GM21367 (cell line): Measurements from ENCODE around the gene PLXNA1.

Experiments
- ATAC-seq: cut with Tn5 transposase; IDR thresholded peaks from one replicate; pipeline ENCODE4 v1.9.1; 2021; ENCODE audit not compliant: unreplicated experiment

Gene PLXNA1

GRCh38 chr3:126964950-126965349 is 18.0 kb upstream of the PLXNA1 start:
- no peak for ATAC-seq

- no peak for ATAC-seq
Observed at GRCh38 chr3:126965526-126966080, 17.3 kb upstream of the PLXNA1 start.

- ATAC-seq, result no peak
Observed at GRCh38 chr3:126967386-126967785, 15.5 kb upstream of the PLXNA1 start.

GRCh38 chr3:126968391-126969390 is 14.2 kb upstream of the PLXNA1 start:
- no peak for ATAC-seq

GRCh38 chr3:126969586-126969985 is 13.3 kb upstream of the PLXNA1 start:
- no peak for ATAC-seq

- no peak for ATAC-seq
Observed at GRCh38 chr3:126970101-126970500, 12.8 kb upstream of the PLXNA1 start.

- ATAC-seq, result no peak
Observed at GRCh38 chr3:126970921-126971320, 12.0 kb upstream of the PLXNA1 start.

DNA sequence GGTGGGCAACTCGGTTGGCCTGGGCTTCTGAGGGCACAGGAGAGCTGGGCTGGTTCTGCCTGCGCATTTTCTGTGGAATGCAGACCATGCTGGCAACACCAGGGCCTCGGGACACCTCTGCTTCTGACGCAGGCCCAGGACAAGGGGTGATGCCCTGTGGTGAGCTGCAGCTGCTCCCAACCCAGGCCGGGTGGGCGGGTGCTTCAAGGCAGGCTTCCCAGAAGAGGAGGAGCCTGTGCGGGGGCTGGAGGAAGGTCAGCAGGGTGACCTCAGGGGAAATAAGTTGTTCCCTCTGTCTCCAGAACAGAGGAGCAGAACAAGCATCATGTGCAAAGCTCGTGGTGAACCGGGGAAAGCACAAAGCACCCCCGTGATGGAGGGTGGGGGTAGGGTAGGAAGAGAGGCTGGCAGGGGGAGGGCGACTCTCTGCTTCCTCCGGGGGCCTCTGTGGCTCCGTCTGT is 11.0 kb upstream of the PLXNA1 start:
- ATAC-seq, result no peak

GRCh38 chr3:126972866-126973265 is 10.0 kb upstream of the PLXNA1 start:
- no peak for ATAC-seq

- no peak for ATAC-seq
Observed at GRCh38 chr3:126973814-126974213, 9.1 kb upstream of the PLXNA1 start.

- ATAC-seq, result no peak
Observed at GRCh38 chr3:126974756-126975155, 8.2 kb upstream of the PLXNA1 start.

DNA sequence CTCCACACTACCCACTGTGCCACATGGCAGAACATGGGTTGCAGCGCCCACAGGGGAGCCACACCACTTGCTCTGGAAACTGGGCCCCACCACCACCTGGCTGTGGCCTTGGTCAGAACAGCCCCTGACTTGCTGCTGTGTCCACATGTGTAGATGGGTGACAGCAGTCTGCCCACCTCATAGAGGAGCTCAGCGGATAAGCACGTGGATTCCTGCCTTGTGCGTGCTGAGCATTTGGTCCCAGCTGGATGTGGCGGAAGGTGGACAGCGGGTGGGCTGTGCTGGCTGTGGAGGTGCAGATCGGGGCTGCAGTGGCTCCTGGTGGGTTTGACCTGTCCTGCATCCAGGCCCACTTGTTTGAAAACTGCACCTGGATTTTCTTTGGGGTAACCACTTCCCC is 6.0 kb upstream of the PLXNA1 start:
- ATAC-seq, result no peak

- no peak for ATAC-seq
Observed at GRCh38 chr3:126977821-126978220, 5.1 kb upstream of the PLXNA1 start.

DNA sequence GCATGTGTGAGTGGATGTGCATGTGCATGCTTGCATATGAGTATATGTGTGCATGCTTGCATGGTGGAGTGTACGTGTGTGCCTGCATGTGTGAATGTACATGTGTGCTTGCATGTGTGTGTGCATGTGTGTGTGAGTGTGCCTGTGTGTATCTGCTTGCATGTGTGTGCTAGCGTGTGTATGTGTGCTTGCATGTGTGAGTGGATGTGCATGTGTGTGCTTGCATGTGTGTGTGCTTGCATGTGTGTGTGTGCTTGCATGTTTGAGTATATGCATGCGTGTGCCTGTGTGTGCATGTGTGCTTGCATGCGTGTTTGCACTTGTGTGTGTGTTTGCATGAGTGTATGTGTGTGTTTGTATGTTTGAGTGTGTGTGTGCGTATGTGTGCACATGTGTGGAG is 4.6 kb upstream of the PLXNA1 start:
- no peak for ATAC-seq

- ATAC-seq, result no peak
Observed at GRCh38 chr3:126979046-126979628, 3.8 kb upstream of the PLXNA1 start.

DNA sequence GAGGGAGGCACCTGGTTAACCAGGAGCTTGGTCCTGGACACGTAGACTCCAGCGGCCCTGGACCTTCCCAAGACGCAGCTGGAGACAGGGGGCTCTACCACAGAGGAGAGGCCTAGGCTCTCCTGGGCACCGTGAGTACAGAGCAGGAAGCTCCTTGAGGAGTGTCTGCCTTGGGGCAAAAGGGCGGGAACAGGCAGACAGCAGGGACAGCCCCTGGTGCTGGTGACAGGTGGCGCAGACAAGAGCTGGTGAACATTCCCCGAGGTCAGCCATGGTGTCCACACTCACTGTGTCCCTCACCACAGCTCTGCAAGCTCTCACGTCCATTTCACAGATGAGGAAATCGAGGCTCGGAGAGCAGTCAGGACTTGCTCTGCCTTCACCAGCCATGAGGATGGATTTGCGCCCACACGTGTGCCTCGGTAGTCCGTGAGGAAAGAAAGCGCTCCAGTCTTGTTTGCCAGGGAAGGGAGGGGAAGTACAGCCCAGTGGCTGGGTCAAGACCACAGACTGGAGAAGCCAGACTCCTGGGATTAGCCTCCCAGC is 2.6 kb upstream of the PLXNA1 start:
- ATAC-seq, result no peak

DNA sequence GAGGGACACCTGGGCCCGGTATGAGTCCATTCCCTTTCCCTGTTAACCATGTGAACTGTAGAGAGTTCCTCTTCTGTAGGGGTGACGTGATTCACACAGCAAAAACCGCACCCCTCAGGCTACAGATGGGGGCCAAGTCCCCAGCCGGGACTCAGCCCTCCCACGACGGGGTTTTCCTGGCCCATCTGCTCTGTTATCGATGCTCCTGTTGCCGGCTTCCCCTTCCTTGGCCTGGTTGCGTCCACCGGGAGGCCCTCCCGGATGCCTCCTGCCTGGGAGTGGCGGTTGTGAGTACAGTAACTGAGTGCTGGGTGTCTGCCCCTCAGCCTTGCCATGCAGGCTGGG is 817 bp upstream of the PLXNA1 start:
- ATAC-seq, result peak; percentile 29

- no peak for ATAC-seq
Observed at GRCh38 chr3:126983276-126983652, 349 bp downstream of the PLXNA1 start.

DNA sequence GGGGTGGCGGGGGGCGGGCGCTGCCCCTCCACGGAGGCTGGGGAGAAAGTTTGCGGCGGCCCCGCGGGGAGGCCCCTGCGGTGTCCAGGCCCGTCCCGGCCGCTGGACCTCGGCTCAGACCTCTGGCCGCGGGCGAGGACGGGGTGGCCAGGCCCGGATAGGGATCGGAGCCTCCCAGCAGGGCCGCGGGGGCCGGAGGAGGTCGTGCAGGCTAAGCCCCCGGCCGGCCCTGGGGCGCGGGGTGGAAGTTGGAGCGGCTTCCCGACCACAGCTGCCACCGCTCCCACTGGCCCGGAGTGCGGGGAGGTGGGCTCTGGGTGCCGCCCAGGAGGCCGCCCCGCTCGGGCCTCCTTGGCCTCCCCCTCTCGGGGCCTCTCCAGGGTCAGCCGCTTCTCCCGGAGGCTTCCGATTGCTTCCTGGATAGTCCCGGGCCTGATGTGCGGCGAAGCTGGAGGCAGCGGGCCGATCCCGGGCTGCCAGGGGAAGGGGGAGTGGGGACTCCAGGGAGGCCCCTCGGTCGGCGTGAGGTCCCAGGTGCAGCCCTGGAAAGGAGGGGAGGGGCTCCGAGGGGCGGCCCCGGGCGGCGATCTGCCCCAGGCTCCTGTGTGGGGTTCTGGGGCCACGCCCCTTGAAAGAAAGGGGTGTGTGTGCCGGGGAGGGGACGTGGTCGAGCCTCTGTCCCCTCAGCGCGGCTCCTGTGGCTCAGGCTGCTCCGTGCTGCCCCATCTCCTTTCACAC is 907 bp downstream of the PLXNA1 start:
- ATAC-seq, result no peak

GRCh38 chr3:126984391-126985131 is 1.6 kb downstream of the PLXNA1 start:
- no peak for ATAC-seq
